Myocyte (in vitro differentiated cells): ENCODE measurements around the gene NKX6-2. TPM values are rescaled to one million over a fixed set of nuclear protein-coding genes. Genes with fewer than 3 reads are reported as not detected.

Experiments used
- DNase-seq: peaks from one replicate; pipeline ENCODE4 v3.0.0-alpha.2; 2012; ENCODE audit warnings: low read depth
- total RNA-seq: library from RNA; depleted of rRNA; stranded (reverse); fragments of >200 nt; gene quantifications from 2 replicates; pipeline ENCODE4 v1.2.3, GENCODE V29; 2014

Gene NKX6-2
- total RNA-seq, 1 donor from 2014 or later, result not detected

DNA sequence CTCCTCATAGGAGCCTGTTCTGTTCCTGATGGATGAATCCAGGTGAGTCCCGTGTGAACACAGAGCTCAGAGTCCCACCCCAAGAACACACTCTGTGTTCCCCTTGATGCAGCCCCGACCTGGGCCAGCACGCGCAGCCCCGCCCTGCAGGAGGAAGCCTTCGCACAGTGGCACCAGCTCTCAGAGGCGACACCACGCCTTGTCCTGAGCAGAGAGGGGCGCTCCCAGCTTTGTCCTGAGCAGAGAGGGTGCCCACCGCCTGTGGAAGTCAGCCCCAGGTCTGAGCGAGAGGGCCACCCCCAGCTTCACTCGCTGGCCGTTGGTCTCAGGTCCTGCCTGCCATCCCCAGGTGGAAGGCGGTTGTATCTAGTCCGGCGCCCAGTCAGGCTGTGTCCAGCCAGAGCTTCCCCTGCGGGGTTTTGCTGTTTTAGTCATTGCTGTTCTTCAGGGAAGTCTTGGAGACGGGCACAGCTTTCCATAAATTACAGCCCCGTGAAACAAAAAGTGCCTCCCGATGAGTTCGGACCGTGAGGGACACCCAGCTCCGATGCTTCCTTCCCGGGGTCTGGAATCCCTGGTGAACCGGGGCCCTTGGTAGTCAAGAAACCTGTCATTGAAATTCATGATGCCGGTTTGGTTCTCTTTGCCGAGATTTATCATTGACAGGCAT lies 43.6 kb downstream of the NKX6-2 start:
- no peak for DNase-seq

DNA sequence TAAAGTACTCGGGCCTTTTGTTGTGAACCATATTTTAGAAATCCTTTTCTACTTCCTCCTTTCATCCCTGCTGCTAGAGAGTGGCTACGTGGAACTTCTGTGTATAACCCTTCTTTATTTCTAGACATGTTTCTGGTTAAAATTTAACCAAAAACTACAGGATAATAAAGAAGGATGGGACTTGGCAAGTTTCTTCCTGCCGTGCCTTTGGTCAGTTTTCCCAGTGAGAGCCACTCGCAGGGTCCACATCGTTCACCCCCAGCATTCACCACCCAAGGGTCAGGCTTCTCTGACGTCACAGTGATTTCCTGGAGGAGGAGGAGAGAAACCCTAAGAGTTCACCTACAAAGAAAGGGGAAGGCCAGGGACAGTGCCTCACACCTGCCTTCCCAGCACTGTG lies 45.4 kb downstream of the NKX6-2 start:
- DNase-seq, result no peak

DNA sequence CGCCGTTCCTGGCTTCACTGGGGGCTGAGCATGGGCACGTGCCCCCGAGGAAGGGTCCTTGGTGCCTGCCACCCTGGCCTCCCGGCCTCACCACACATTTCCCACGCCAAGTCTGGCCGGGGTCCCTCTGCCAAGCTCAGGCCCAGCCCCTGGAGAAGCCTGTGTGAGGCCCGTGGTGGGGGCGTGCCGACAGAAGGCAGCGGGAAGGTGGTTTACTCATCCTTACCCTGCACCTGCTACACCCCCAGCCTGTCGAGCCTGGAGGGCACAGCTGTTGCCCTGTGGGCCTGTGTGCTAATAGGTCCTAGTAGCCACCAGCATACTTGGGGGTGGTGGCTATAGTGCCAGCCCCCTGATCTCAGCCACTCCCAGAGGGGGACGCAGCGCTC lies 46.7 kb downstream of the NKX6-2 start:
- peak; percentile 86 for DNase-seq

DNA sequence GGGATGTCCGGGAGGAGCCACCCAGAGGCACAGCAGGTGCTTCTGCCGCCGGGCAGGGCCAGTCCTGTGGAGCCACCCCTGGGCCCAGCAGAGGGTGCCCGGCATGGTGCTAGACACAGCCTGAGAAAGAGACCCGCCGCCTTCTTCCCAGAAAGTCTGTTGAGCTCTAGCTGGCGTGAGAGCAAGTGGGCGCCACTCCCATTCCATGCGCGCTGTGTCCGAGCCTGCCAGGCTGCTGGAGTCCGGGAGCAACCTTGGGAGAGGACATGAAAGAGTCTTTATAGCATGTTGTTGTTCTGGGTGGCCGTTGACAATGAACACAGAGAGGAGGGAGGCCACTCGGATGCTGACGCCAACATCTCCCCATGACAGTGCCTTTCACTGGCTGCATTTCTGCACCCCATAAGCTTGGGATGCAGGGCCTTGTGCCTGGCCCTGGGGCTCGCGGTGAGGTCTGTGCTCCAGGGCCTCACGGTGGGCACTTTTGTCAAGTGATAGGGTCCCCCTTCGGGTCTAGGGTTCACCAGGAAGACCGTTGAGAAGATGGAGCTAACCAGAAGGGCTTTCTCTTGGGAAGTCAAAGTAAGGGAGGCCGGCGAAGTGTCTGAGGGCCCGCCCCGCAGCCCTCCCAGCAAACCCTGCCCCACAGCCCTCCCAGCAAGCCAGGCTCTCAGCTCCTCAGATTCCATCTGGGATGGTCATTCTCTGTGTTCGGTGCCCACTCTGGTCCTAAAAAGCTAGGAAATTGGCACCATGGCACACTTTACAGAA lies 47.3 kb downstream of the NKX6-2 start:
- DNase-seq, result no peak

DNA sequence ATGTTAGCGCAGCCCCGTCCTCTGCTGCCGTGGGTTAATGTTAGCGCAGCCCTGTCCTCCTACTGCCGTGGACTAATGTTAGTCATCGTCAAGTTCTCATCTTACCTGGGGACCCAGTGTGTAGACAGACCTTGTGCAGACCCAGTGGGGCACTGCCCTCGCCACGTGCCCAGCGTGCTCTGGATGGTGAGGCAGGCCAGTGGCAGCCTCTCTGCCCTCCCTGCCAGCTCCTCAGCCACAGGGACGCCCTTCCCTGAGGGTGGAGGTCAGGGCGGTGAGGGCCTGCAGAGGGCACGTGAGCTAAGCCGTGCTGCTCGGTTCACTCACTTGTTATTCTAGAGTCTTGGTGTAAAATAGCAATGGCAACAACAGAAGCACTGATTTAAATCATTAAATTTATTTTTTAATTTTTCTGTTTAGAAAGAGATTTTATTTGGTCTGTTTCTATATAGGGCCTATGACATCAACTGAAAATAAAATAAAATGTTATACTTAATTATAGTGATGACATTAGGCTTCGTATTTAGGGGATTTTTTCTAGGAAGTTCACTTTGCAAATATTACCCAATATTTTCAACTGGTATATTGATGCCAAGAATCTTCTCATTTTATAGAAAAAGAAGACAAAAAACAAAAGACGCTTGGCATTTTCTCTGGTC lies 48.4 kb downstream of the NKX6-2 start:
- no peak for DNase-seq

DNA sequence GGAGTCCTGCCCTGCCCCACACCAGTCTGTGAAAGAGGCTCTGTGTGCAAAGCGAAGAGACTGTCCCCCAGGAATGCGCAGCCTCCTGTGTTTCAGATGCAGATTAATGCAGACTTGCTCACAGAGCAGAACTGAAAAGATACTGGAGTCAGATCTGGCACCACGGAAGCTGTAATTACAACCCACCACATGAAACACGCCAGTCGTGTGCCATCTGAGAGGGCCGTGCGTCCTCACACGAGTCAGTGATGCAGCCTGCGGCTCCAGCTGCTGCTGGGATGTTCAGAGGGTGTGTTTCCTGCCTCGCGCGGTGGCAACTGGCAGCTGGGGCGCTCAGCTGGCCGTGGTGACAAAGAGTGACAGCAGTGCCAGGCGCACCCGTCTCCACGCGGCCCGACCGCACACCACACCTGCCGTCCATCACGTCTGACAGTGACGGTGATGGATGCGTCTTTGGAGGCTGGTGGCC lies 50.0 kb downstream of the NKX6-2 start:
- peak; percentile 10 for DNase-seq

DNA sequence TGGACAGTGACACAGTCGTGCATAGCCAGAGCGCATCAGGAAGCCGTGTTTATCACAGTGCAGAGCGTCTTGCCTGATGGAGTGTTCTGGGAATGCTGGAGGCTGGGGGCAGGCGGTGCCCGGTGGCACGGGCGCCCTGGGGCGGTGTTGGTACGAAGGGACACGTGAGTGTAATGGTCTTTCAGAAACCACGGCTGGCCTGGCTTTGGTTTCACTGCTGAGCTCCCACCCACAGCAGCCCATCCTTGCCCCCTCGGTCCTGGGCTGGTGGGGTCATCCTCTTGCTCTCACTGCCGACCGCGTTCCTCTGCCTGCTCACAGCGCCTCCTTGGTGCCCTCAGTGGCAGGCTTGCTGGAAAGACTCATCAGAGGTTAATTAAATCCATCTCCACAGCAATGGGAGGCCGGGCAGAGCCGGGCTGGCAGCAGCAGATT lies 50.6 kb downstream of the NKX6-2 start:
- DNase-seq, result no peak

DNA sequence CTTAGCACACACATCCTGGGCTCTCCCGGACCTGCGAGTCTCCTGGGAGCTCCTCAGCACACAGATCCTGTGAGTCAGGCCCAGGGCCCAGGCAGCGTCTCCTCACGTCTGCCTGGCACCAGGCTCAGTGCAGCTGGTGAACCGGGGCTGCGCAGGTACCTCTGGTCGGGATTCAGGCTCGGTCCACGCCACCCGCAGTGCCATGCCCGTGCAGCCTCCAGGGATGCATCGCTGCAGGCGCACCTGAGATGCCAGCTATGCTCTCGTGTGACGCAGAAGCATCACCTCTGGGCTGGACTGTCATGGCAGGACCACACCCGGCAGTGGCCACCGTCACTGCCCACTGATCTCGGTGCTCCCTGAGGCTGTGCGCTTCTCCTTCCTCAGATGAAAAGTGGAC lies 52.0 kb downstream of the NKX6-2 start:
- DNase-seq, result no peak

Other genes with a start within 250 kb of the NKX6-2 start
- 15.8 and 48.6 TPM in 2 replicates for gene INPP5A, start 248.4 kb downstream of the NKX6-2 start, total RNA-seq
- not detected in 2 replicates for gene CFAP46, start 156.4 kb upstream of the NKX6-2 start, total RNA-seq